Heart left ventricle (tissue), 13 donors: Measurements from ENCODE around the gene DIP2B.
"Not testable (repeated sequence)": the region's sequence is repeated elsewhere in the genome, so short reads cannot be mapped to it uniquely, and the experiment has no call there.

Source experiments
- POLR2A ChIP-seq, 2 donors: fragments of 450-650 bp; IDR thresholded peaks; one replicate each; pipeline ENCODE4 v1.6.1; 2017; ENCODE audit warnings: antibody characterized with exemption in 2 of 2, mild to moderate bottlenecking in 2 of 2, moderate library complexity in 2 of 2
- TF ChIP-seq, protein P1 (sequence below), 12 donors: fragments of 200-600 bp; sonication (generic) in 4 of 12; IDR thresholded peaks; one replicate each; pipeline versions ENCODE4 v1.5.0 to v1.8.0; 2018 to 2022; ENCODE audit warnings: antibody characterized with exemption in 12 of 12, mild to moderate bottlenecking in 5 of 12
- donor health status: ischemic (EF 13 %, LVEDD 7.1; RV severe dilation, severe dysfunction).
- donor health status: DM: no; HTN: yes; CAD: no.
- donor health status: DM: no; HTN: no; CAD: no.
- donor health status: ischemic (EF 25% LVEDD 6.9; RV normal size, moderate dysfunction).
- donor health status: ischemic (EF 25% LVEDD 5.7; RV mildly dilated, moderate dysfunction).
- donor health status: ischemic (EF 35%, LVEDD 5.7; RV mildly dilated, moderate dysfunction).
- donor health status: nonischemic (EF 11% LVEDD 7.7; RV severe dilation, severe dysfunction).
- donor health status: DM: yes; HTN: yes; CAD: no.
- donor health status: PGD.
- donor health status: ischemic (EF 29% LVEDD 5.4; RV normal size, mild dysfunction).
- donor health status: nonischemic (EF 23%, LVEDD 6.1; RV moderate dilation, normal function).

DNA sequence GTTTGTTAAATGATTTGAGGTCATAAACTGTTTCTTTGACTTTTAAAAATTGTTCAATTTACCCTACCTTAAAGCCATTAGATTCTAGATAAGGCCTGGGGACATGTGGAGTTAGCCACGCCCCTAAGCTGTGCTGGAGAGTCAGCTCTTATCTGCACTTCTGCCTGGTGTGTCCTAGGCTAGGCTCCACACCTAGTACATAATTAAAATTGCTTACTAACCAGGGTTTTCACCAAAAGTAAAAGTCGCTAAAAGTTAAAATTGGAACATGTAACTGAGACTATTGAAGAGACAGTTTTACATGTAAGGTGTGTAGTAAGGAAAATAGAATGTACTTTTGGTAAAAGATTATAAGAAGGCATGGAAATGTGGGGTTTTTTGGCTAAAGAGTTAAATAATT lies 264.0 kb downstream of the DIP2B start:
- TF ChIP-seq, protein P1, sequence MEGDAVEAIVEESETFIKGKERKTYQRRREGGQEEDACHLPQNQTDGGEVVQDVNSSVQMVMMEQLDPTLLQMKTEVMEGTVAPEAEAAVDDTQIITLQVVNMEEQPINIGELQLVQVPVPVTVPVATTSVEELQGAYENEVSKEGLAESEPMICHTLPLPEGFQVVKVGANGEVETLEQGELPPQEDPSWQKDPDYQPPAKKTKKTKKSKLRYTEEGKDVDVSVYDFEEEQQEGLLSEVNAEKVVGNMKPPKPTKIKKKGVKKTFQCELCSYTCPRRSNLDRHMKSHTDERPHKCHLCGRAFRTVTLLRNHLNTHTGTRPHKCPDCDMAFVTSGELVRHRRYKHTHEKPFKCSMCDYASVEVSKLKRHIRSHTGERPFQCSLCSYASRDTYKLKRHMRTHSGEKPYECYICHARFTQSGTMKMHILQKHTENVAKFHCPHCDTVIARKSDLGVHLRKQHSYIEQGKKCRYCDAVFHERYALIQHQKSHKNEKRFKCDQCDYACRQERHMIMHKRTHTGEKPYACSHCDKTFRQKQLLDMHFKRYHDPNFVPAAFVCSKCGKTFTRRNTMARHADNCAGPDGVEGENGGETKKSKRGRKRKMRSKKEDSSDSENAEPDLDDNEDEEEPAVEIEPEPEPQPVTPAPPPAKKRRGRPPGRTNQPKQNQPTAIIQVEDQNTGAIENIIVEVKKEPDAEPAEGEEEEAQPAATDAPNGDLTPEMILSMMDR (IDR thresholded peaks at IDR 0.05), result not testable (repeated sequence)
- TF ChIP-seq POLR2A (IDR thresholded peaks at IDR 0.05), result not testable (repeated sequence)
